GM19193 (cell line): Measurements from ENCODE around the gene MYLK4.

ENCODE experiments used
- POLR2A ChIP-seq: IDR thresholded peaks from 4 replicates; pipeline ENCODE4 v1.6.1; 2011; ENCODE audit not compliant: insufficient read depth, insufficient read length; ENCODE audit errors: extremely low read depth

Gene MYLK4

DNA sequence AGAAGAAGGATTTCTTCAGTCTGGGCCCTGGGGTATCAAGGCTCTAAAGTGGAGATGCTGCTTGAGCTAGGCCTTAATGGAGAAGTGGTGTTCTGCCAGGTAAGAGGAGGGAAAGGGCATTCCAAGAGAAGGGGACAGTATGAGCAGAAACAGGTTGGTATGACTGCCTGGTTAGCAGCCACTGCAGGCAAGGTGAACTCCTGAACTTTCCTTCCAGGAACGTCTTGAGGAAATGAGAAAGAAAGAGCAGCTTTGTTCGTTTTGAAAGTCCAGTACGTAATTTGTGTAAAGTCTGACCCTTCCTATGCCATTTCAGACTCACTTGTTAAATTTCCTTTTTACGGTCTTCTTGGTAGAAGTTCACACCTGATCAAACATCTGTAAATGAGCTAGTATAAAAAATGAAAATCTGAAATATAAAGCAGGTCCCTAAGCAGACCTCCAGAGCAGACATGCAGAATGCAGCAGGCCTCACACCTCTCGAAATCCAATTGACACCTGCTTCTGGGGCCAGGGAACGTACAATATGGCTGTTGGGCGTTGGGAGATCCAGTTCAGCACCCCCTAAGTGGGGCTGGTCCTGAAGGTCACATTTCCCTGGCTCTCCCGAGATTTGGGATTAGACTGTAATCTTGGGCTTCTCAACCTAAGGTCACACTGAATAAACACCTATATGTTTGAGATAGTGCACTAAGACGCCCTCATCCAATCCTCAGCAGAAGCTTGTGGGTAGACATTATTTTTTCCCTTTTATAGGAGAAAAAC, 33.6 kb downstream of the MYLK4 start:
- no peak for TF ChIP-seq POLR2A

DNA sequence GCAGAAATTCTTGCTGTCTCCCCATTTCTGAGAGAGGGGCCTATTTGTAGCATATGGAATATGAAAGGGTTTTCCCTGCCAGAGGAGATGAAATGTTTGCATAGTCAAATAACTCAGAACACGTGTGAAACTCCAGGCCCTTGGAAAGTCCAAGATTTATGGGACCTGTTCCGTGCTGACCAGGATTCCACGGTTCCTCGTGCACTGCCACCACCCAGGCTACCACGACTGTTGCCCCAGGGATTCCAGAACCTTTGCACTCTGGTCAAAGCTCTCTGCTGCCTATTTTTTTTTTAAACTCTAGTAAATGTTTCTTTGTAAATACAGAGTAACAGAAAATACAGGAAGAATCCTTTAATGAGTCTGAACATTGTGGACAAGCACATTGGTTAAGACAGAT, 35.0 kb downstream of the MYLK4 start:
- no peak for TF ChIP-seq POLR2A

DNA sequence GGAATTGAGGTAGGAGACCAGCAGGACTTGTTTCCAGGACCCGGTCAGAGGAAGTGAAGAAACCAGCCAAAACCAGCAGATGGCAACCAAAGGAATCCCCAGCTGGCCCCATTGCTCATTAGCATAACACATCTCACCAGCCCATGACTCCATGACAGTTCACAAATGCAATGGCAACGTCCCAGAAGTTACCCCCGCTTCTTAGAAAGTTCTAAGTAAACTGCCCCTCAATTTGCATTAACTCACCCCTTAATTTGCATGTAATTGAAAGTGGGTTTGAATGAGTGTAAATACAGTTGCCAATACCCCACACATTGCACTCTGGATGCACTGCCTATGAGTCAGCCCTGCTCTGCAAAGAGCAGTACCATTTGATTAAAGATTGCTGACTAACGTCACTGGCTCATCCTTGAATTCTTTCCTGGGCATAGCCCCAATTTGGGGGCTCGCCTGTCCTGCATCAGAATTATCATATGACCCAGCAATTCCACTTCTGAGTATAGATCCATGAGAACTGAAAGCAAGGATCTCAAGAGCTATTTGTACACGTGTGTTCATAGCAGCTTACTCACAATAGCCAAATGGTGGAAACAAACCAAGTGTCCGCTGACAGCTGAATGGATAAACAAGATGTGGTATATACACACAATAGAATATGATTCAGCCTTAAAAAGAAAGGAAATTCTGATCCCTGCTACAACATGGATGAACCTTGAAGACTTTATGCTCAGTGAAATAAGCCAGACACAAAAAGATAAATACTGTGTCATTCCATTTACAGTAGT, 36.4 kb downstream of the MYLK4 start:
- TF ChIP-seq POLR2A: no peak

DNA sequence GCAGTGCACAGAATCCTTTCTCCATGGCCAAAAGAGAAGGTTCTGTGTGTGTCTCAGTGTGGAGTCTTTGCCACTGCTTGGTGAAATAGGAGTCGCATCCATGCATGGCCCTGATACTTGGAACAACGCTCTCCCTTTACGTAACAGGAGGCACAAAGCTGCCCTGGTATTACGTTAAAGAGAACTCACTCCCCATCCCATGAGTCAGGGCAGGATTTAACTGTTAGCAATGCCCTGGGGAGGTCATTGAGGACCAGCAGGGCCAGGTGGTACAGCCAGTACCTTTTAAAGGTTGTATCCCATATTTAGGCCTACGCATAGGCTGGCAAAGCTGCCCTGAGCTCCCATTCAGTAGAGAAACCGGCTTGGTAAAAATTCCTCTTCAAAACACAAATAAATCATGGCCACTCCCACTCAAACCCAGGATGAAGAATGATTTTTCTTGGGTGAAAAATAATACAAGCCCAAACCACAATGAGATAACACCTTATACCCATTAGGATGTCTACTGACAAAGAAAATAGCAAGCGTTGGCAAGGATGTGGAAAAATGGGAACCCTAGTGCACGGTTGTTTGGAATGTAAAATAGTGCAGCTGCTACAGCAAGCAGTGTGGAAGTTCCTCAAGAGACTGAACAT, 37.1 kb downstream of the MYLK4 start:
- no peak for TF ChIP-seq POLR2A

DNA sequence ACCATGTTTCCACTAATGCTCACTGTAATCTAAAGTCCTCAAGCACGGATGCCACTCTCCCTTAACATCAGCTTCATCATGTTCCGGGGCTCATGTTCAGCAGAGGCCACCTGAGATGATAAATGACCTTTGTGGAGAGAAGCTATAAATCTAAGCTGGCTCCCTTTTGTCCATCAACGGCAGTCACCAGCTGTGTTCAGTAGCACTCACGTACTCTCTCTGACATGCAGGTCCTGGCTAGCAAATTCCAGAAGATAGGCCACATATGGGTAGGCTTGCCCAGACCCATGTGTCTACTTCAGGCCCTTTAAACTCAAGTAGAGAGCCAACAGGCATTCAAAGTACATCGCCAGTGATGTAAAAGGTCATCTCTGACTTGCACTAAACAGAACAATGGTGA, 38.6 kb downstream of the MYLK4 start:
- TF ChIP-seq POLR2A: no peak

DNA sequence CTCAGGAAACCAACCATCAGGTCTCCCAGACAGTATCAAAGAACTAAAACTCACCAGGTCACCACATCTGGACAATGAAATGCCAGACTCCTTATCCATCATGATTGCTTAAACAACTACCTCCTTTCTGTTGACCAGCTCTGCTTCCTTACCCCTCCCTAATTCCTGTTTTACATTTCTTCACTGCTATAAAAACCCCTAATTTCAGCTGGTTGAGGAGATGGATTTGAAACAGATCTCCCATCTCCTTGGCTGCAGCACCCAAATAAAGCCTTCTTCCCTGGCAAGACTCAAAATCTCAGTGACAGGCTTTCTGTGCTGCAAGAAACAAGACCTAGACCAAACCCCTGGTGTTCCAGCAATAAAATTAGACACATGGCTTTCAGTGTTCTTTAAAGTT, 40.3 kb downstream of the MYLK4 start:
- no peak for TF ChIP-seq POLR2A

DNA sequence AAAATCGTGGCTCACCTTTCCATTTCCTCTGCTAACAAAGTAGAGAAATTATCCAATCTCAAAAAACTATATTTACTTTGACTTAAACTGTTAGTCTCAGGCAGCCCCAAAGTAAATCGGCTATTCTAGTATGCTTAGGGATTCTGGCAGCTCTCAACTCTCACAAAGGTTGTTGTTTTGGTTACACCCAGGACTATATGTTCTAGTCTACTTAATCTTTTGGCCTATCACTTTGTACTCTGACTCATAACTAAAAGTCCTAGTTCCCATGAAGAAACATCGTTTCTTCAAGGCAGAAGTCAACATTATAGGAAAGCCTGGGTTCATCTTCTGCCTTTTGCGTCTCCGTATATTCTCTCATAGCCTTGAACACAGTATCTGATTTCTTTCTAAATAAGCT, 42.3 kb downstream of the MYLK4 start:
- no peak for TF ChIP-seq POLR2A

DNA sequence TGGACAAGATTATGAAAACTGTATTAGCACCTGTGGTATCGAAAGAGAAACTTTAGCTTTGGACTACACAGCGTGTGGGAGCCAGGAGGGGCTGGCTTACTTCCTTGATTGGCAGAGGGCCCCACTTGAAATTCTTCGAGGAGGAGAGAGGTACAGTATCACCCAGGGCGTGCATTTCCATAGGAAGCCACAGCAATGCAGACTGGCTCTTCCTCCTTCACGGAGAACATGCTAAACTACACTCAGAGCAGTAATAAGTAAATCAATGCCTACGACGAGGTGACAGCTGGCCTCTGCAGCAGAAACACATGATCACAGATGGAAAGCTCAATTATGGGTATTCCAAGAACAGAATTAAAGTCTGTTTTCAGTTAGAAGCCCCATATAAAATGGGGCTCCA, 44.2 kb downstream of the MYLK4 start:
- TF ChIP-seq POLR2A: no peak

DNA sequence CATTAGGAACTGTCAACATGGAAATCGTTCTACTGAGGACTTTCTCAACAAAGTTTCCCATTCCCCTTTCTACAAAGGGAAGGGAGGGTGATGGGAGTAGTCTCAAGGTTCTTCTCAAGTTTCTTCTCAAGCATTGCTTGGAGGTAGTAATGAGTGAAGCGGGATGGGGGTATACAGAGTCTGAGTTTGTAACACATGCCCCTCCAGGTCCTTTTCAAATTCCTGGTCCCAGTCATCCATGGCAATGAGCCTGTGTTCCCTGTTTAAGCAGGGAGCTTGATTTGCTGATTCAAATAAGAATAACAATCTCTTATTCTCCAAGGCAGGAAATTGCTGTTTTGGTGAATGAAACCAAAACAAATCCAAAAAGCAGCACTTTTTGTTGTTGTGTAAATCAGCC, 45.5 kb downstream of the MYLK4 start:
- no peak for TF ChIP-seq POLR2A

DNA sequence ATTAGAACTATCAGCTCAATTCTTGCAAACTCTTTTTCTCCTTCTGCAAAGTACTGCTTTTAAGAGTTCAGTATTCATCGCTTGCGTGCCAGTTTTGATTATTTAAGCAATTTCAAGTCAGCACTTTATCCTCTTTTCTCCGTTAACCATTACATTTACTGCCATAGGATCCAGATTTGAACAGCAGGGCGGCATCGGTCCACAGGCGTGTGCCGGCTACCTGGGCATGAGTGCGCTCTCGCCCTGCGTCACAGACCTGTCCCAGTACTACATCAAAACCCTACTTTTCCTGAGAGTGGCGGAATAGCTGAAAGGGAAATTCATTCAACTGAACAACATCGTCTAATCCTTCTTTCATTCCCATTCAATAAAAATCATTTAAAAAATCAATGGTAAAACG, 53.4 kb downstream of the MYLK4 start:
- no peak for TF ChIP-seq POLR2A

DNA sequence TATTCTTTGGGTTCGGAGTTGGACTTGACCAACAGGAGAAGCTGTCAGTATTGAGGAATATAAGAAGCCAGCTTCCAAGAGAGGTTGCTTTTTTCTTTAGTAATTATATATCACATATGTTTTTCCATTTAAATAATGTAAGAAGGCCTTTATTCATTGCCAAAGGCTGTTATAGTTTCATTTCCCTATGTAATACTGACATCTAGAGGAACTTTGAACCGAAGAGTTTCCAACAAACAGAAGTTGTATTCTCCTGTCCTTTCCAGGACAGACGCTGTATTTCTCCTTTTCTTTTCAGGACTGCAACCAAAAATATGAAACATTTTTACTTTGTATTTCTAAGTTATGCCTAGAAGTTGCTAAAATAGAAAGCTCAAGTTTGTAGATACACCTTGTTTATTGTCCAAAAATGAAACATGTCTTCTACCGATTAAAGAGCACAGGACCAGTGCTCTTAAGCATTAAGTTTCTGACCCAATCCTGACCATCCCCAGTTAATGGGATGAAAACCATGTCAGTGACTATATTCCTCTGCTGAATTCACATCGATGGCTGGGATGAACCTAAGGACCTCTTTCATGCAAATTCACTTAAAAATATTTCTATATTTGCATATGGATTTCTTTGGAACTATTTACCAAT, 55.1 kb downstream of the MYLK4 start:
- no peak for TF ChIP-seq POLR2A

DNA sequence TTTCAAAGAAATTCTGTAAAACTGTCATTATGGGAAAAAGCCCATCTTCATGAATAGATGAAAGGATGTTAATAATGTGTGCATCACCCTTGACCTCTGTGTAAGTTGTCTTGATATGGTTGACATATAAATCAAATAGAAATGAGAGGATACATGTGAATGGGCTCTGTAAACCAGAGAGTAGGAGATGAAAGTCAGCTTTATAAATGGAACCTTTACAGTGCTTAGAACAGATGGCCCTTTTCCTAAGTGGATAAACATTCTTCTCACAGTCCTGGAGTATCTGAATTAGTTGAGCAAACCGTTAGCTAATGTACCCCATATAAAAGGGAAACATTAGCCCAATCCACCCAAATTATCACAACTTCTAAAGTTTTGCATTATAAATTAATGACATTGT, 57.5 kb downstream of the MYLK4 start:
- no peak for TF ChIP-seq POLR2A

DNA sequence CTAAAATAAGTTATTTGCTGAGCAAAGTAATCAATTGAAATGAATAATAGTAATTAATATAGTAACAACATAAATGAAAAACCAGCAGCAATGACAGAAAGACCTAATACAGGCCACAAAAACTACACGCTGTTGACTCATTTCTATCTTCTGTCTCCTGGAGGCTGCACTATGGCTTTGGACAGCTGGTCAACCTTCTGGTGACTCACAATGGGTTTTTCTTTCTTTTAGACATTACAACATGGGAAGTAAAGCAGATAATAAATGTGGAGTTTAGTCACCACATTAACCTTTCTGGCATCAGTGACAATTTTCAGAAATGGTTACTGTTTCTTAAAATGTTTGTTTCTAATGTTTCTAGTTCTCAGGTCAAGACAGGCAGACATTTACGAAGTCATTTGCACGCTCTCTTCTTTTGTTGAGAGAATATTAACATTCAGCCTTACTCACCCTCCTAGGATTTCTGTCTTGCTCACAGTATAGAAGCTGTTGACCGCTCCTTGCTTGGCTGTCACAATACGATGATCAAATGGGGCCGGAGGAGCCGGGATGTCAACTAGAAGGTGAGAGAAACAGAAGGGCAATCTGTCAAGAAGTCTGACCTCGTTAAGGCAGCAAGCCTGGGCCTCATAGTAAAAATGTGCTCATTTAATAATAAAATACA, 62.2 kb downstream of the MYLK4 start:
- no peak for TF ChIP-seq POLR2A

DNA sequence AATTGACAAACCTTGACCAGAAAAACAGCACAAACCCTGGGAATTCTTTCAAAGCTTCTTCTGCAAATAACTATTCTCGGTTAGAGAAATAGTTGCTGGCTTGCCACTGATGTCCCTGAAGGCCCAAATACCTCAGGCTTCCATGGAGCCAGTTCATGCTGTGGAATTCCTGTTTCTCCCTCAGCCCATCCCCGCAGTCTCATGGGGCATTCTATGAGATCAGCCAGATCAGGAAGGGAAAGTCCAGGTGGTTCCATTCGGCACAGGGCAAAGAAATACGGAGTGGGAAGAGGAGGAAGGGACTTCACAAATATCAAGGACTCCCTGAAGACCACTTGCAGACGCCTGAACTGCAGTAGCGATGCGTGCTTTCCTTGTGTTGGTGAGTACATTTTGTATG, 63.3 kb downstream of the MYLK4 start:
- no peak for TF ChIP-seq POLR2A

DNA sequence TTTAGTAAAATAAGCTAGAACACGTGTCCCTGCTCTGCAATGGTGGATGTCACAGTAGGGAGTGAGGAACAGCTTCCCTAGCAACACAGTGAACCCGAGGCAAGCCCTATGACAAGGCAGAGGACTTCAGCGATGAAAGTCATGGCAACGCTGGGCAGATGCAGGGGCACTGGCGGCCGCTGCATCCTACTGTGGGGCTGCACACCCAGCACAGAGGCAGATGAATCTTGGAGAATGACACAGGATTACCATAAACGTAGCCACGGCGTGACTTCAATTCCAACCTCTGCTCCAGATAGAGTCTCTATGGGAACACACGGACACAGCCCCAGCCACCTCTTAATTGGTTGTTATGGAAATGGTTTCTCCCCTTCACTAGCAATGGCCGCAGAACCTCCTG, 64.2 kb downstream of the MYLK4 start:
- no peak for TF ChIP-seq POLR2A
